K562 (cell line): ENCODE results near the gene PTOV1. TPM values are rescaled to one million over a fixed set of nuclear protein-coding genes. Genes with fewer than 3 reads are reported as not detected.

Experiments used
- KLF1 ChIP-seq: fragments of 450-650 bp; IDR thresholded peaks from 2 replicates; pipeline ENCODE4 v1.6.1; 2016; ENCODE audit warnings: missing genetic modification characterization, missing compliant biosample characterization
- POLR2G ChIP-seq: fragments of 200-400 bp; formaldehyde crosslinking; IDR thresholded peaks from 2 replicates; pipeline ENCODE4 v1.6.1; 2017; ENCODE audit warnings: low read depth, mild to moderate bottlenecking, antibody characterized with exemption, low read length, moderate library complexity
- RBFOX2 ChIP-seq: fragments of 200-400 bp; formaldehyde crosslinking; IDR thresholded peaks from 2 replicates; pipeline ENCODE4 v1.6.1; 2017; ENCODE audit warnings: low read depth, mild to moderate bottlenecking, low read length, moderate library complexity
- SMAD1 ChIP-seq: fragments of 150-350 bp; IDR thresholded peaks from 2 replicates; pipeline ENCODE4 v1.6.1; 2014; ENCODE audit warnings: low read length, low read depth; ENCODE audit not compliant: partially characterized antibody
- SMARCA5 ChIP-seq: fragments of 450-650 bp; IDR thresholded peaks from 2 replicates; pipeline ENCODE4 v1.6.1; 2016
- SNIP1 ChIP-seq: fragments of 450-650 bp; IDR thresholded peaks from 2 replicates; pipeline ENCODE4 v1.7.1; 2017; ENCODE audit warnings: low read depth, mild to moderate bottlenecking
- SRSF1 ChIP-seq: fragments of 200-400 bp; formaldehyde crosslinking; IDR thresholded peaks from 2 replicates; pipeline ENCODE4 v1.6.1; 2017; ENCODE audit warnings: mild to moderate bottlenecking, low read depth, low read length, moderate library complexity
- TRIM28 ChIP-seq: fragments of 450-650 bp; IDR thresholded peaks from 2 replicates; pipeline ENCODE4 v1.6.1; 2017
- WHSC1 ChIP-seq: IDR thresholded peaks from one replicate; pipeline ENCODE4 v1.6.1; 2012; ENCODE audit warnings: low read length, control low read depth, inconsistent platforms
- ZNF217 ChIP-seq: sonication (generic); formaldehyde crosslinking; IDR thresholded peaks from 2 replicates; pipeline ENCODE4 v1.8.0; 2022; ENCODE audit warnings: mild to moderate bottlenecking, missing genetic modification reagents
- ZNF253 ChIP-seq: fragments of 250-450 bp; sonication (Bioruptor Pico); conservative IDR thresholded peaks from 2 replicates; pipeline ENCODE4 v1.6.1; 2021; ENCODE audit warnings: mild to moderate bottlenecking
- ZNF436 ChIP-seq: fragments of 250-450, 450-650 bp; sonication (Bioruptor Pico); formaldehyde crosslinking; IDR thresholded peaks from 2 replicates; pipeline ENCODE4 v1.7.0; 2020; ENCODE audit warnings: mild to moderate bottlenecking
- ZNF57 ChIP-seq: fragments of 450-650 bp; formaldehyde crosslinking; IDR thresholded peaks from 2 replicates; pipeline ENCODE4 v1.4.0; 2020; ENCODE audit warnings: mild to moderate bottlenecking, moderate library complexity
- polyA plus RNA-seq, 8 experiments: library from polyadenylated mRNA; depleted of rRNA in 4 of 8; stranded (reverse) in 5 of 8; unstranded in 3 of 8; fragments of >200 nt; fragmentation: Nextera tagmentation in 2 of 8; fragmentation: Illumina TruSeq in 1 of 8; extraction: Ambion mirVana in 2 of 8; extraction: Trizol in 1 of 8; gene quantifications; 2 replicates each; pipeline versions ENCODE4 v1.2.1 to v1.2.3, GENCODE V29; 2011 to 2014; ENCODE audit warnings: inconsistent platforms in 1 of 8, missing spikeins in 1 of 8
- total RNA-seq, 7 experiments: library from RNA; depleted of rRNA in 6 of 7; stranded (reverse); fragments of >200 nt in 6 of 7; fragmentation: Illumina TruSeq in 2 of 7; extraction: Trizol in 2 of 7; gene quantifications; 2 replicates each; pipeline versions ENCODE4 v1.2.1 to v1.2.3, GENCODE V29; 2011 to 2021; ENCODE audit warnings: low replicate concordance in 1 of 7
- TF ChIP-seq, protein P1 (sequence below): fragments of 450-650 bp; IDR thresholded peaks from 2 replicates; pipeline ENCODE4 v1.6.1; 2016; ENCODE audit warnings: low read depth
- TF ChIP-seq, protein P2 (sequence below): IDR thresholded peaks from 2 replicates; pipeline ENCODE4 v1.6.1; 2012; ENCODE audit warnings: low read depth, low read length, improper control_type of control experiment, borderline replicate concordance
- TF ChIP-seq, protein P3 (sequence below): fragments of 250-450 bp; sonication (Bioruptor Pico); IDR thresholded peaks from 2 replicates; pipeline ENCODE4 v1.8.0; 2021; ENCODE audit warnings: borderline replicate concordance, mild to moderate bottlenecking, moderate library complexity; ENCODE audit not compliant: poor library complexity, severe bottlenecking
- TF ChIP-seq, protein P4 (sequence below): fragments of 450-650 bp; conservative IDR thresholded peaks from 2 replicates; pipeline ENCODE4 v1.6.1; 2016; ENCODE audit warnings: missing genetic modification characterization, low read depth, mild to moderate bottlenecking, control low read depth, missing compliant biosample characterization

Gene PTOV1
- total and polyA plus RNA-seq, 9 of the 15 experiments (the other 6 are each of a cell fraction or from before 2014, with no cell fraction given), result 4.9 to 169 (median 43.5) TPM

DNA sequence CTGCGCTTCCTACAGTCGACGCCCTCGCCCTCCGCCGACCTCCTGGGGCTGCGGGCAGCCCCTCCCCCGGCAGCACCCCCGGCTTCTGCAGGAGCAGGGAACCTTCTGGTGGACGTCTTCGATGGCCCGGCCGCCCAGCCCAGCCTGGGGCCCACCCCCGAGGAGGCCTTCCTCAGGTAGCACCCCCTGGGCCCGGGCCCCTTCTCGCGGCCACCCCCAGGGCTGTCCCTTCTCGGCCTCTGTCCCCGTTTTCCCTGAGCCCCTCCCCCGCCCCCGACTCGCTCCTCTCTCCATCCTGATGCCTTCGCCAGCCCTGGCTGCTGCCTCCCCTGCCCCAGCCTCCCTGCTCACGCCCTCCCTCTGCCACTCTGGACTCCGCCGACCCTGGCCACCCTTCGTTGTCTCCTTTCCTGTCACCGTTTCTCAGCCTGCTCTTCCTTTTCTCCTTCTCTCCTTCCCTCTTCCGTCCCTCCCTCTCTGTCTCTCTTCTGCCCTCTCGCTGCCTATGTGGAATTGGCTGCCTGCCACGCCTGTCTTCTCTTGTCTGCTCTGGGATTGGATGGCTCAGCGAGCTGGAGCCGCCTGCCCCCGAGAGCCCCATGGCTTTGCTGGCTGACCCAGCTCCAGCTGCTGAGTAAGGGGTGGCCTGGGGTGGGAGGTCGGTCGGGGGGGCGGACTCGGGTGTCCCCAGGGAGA is 48.8 kb upstream of the PTOV1 start (continued):
- TF ChIP-seq, protein P1, sequence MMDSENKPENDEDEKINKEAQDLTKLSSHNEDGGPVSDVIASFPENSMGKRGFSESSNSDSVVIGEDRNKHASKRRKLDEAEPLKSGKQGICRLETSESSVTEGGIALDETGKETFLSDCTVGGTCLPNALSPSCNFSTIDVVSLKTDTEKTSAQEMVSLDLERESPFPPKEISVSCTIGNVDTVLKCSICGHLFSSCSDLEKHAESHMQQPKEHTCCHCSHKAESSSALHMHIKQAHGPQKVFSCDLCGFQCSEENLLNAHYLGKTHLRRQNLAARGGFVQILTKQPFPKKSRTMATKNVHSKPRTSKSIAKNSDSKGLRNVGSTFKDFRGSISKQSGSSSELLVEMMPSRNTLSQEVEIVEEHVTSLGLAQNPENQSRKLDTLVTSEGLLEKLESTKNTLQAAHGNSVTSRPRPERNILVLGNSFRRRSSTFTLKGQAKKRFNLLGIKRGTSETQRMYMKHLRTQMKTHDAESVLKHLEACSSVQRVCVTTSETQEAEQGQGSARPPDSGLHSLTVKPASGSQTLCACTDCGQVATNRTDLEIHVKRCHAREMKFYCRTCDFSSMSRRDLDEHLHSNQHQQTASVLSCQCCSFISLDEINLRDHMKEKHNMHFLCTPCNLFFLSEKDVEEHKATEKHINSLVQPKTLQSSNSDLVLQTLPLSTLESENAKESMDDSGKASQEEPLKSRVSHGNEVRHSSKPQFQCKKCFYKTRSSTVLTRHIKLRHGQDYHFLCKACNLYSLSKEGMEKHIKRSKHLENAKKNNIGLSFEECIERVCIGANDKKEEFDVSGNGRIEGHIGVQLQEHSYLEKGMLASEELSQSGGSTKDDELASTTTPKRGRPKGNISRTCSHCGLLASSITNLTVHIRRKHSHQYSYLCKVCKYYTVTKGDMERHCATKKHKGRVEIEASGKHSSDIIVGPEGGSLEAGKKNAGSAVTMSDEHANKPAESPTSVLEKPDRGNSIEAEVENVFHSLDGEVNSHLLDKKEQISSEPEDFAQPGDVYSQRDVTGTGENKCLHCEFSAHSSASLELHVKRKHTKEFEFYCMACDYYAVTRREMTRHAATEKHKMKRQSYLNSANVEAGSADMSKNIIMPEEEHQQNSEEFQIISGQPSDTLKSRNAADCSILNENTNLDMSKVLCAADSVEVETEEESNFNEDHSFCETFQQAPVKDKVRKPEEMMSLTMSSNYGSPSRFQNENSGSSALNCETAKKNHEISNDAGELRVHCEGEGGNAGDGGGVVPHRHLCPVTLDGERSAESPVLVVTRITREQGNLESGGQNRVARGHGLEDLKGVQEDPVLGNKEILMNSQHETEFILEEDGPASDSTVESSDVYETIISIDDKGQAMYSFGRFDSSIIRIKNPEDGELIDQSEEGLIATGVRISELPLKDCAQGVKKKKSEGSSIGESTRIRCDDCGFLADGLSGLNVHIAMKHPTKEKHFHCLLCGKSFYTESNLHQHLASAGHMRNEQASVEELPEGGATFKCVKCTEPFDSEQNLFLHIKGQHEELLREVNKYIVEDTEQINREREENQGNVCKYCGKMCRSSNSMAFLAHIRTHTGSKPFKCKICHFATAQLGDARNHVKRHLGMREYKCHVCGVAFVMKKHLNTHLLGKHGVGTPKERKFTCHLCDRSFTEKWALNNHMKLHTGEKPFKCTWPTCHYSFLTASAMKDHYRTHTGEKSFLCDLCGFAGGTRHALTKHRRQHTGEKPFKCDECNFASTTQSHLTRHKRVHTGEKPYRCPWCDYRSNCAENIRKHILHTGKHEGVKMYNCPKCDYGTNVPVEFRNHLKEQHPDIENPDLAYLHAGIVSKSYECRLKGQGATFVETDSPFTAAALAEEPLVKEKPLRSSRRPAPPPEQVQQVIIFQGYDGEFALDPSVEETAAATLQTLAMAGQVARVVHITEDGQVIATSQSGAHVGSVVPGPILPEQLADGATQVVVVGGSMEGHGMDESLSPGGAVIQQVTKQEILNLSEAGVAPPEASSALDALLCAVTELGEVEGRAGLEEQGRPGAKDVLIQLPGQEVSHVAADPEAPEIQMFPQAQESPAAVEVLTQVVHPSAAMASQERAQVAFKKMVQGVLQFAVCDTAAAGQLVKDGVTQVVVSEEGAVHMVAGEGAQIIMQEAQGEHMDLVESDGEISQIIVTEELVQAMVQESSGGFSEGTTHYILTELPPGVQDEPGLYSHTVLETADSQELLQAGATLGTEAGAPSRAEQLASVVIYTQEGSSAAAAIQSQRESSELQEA, result peak; percentile 69; the same call in 1 of the 2 replicates
- TF ChIP-seq ZNF57 (CRISPR knock-in tag) (no peak), SMAD1 (no peak), SNIP1 (no peak), ZNF253 (CRISPR knock-in tag) (no peak), TRIM28 (no peak), ZNF217 (CRISPR knock-in tag) (no peak), POLR2G (0 out of 2 replicates have a peak, but pooled peaks have one; percentile 9), RBFOX2 (no peak), ZNF436 (CRISPR knock-in tag) (no peak), KLF1 (no peak), WHSC1 (no peak), SMARCA5 (no peak), SRSF1 (no peak)
- TF ChIP-seq, protein P2, sequence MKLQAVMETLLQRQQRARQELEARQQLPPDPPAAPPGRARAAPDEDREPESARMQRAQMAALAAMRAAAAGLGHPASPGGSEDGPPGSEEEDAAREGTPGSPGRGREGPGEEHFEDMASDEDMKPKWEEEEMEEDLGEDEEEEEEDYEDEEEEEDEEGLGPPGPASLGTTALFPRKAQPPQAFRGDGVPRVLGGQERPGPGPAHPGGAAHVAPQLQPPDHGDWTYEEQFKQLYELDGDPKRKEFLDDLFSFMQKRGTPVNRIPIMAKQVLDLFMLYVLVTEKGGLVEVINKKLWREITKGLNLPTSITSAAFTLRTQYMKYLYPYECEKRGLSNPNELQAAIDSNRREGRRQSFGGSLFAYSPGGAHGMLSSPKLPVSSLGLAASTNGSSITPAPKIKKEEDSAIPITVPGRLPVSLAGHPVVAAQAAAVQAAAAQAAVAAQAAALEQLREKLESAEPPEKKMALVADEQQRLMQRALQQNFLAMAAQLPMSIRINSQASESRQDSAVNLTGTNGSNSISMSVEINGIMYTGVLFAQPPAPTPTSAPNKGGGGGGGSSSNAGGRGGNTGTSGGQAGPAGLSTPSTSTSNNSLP, result no peak
- TF ChIP-seq, protein P3, sequence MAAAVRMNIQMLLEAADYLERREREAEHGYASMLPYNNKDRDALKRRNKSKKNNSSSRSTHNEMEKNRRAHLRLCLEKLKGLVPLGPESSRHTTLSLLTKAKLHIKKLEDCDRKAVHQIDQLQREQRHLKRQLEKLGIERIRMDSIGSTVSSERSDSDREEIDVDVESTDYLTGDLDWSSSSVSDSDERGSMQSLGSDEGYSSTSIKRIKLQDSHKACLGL (CRISPR knock-in tag), result no peak
- TF ChIP-seq, protein P4, sequence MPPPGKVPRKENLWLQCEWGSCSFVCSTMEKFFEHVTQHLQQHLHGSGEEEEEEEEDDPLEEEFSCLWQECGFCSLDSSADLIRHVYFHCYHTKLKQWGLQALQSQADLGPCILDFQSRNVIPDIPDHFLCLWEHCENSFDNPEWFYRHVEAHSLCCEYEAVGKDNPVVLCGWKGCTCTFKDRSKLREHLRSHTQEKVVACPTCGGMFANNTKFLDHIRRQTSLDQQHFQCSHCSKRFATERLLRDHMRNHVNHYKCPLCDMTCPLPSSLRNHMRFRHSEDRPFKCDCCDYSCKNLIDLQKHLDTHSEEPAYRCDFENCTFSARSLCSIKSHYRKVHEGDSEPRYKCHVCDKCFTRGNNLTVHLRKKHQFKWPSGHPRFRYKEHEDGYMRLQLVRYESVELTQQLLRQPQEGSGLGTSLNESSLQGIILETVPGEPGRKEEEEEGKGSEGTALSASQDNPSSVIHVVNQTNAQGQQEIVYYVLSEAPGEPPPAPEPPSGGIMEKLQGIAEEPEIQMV (tag), result no peak
